Mucosa of descending colon (tissue), 3 donors: Measurements from ENCODE around the gene ASMTL. TPM values are rescaled to one million over a fixed set of nuclear protein-coding genes. Genes with fewer than 3 reads are reported as not detected.
"Not testable (repeated sequence)": the region's sequence is repeated elsewhere in the genome, so short reads cannot be mapped to it uniquely, and the experiment has no call there.

Experiments
- ATAC-seq: fragments of 200-7000 bp; cut with Tn5 transposase; one replicate; pipeline ENCODE4 v1.9.1; 2020; ENCODE audit warnings: mild to moderate bottlenecking, moderate library complexity
- DNase-seq, 3 donors: peaks; one replicate each; pipeline ENCODE4 v3.0.0-alpha.2; 2020
- H3K36me3 ChIP-seq: fragments of 200-600 bp; one replicate; pipeline ENCODE4 v1.8.0; 2021; ENCODE audit warnings: low read depth, mild to moderate bottlenecking
- H3K4me1 ChIP-seq: fragments of 200-600 bp; one replicate; pipeline ENCODE4 v1.8.0; 2021; ENCODE audit warnings: low read depth, mild to moderate bottlenecking
- H3K4me3 ChIP-seq: fragments of 200-600 bp; one replicate; pipeline ENCODE4 v1.8.0; 2021; ENCODE audit warnings: mild to moderate bottlenecking
- H3K9me3 ChIP-seq: fragments of 200-600 bp; one replicate; pipeline ENCODE4 v1.8.0; 2021; ENCODE audit warnings: mild to moderate bottlenecking
- intact Hi-C, 2 donors: fragments of 100-400 bp; cut with DNase I in 1 of 2; cut with micrococcal nuclease in 1 of 2; formaldehyde crosslinking; loops; one replicate each; pipeline versions ENCODE4 v1.11.0 to v1.11.1; 2022; cut with DNase I, micrococcal nuclease
- total RNA-seq, 3 donors: library from RNA; stranded (reverse); fragmentation: NEBNext Ultra II Directional in 2 of 3; extraction: Animal tissue kit (Norgen Biotek cat#: 25700) in 2 of 3; gene quantifications; one replicate each; pipeline versions ENCODE4 v1.2.1 to v1.2.4, GENCODE V29; 2021 to 2023
- TF ChIP-seq, protein P1 (sequence below): fragments of 200-600 bp; IDR thresholded peaks from one replicate; pipeline ENCODE4 v1.8.0; 2022; ENCODE audit warnings: antibody characterized with exemption, mild to moderate bottlenecking
- donor health status: DM: no; HTN: no; CAD: no; lungs with moderate emphysema.
- donor health status: DM: no; HTN: no; CAD: no.
- donor health status: DM: no; HTN: yes; CAD: no.

ASMTL gene
- total RNA-seq, 3 donors from 2014 or later, result 15.6 to 32.0 (median 18.8) TPM

DNA sequence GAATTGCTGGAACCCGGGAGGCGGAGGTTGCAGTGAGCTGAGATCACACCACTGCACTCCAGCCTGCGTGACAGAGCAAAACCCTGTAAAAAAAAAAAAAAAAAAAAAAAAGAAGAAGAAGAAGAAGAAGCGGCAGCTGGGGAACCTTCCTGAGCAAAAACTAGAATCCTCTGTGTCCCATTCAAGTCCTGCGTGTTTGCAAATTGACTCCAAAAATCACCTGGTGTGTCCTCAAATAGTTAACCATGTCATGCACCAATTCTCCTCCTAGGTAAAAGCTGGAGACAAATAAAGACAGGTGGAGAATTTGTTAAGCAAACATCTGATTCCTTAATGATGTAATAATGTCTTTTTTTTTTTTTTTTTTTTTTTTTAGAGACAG is 31.9 kb upstream of the ASMTL start:
- H3K4me3 ChIP-seq, result no peak overlapping the region
- intact Hi-C loops, result no loop called here
- ATAC-seq (no peak), DNase-seq (no peak)
- H3K4me1 ChIP-seq, result no peaks in the 10 kb centered on the region
- H3K36me3 ChIP-seq, result no peaks in the 10 kb centered on the region
- TF ChIP-seq, protein P1, sequence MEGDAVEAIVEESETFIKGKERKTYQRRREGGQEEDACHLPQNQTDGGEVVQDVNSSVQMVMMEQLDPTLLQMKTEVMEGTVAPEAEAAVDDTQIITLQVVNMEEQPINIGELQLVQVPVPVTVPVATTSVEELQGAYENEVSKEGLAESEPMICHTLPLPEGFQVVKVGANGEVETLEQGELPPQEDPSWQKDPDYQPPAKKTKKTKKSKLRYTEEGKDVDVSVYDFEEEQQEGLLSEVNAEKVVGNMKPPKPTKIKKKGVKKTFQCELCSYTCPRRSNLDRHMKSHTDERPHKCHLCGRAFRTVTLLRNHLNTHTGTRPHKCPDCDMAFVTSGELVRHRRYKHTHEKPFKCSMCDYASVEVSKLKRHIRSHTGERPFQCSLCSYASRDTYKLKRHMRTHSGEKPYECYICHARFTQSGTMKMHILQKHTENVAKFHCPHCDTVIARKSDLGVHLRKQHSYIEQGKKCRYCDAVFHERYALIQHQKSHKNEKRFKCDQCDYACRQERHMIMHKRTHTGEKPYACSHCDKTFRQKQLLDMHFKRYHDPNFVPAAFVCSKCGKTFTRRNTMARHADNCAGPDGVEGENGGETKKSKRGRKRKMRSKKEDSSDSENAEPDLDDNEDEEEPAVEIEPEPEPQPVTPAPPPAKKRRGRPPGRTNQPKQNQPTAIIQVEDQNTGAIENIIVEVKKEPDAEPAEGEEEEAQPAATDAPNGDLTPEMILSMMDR, result no peak
- no peaks in the 10 kb centered on the region for H3K9me3 ChIP-seq

GRCh38 chrX:1483843-1484637 is 31.3 kb upstream of the ASMTL start:
- no peak overlapping the region for H3K4me3 ChIP-seq
- no peaks in the 10 kb centered on the region for H3K4me1 ChIP-seq
- TF ChIP-seq, protein P1, result no peak
- DNase-seq, result no peak
- no peak for ATAC-seq
- H3K9me3 ChIP-seq, result no peaks in the 10 kb centered on the region
- intact Hi-C loops, result no loop called here
- no peaks in the 10 kb centered on the region for H3K36me3 ChIP-seq

- H3K4me1 ChIP-seq, H3K4me3 ChIP-seq, H3K9me3 ChIP-seq, DNase-seq, H3K36me3 ChIP-seq, ATAC-seq, intact Hi-C loops: not testable (repeated sequence)
Observed at GRCh38 chrX:1482530-1482928, 29.8 kb upstream of the ASMTL start.

- TF ChIP-seq, protein P1, result no peak
- Histone ChIP-seq H3K9me3 (no peaks in the 10 kb centered on the region), H3K4me1 (no peaks in the 10 kb centered on the region), H3K36me3 (no peaks in the 10 kb centered on the region), H3K4me3 (no peak overlapping the region)
- intact Hi-C loops, result no loop called here
- ATAC-seq, result peak; percentile 89
- DNase-seq, result peak; percentile 51 to 74 (median 64)
Observed at GRCh38 chrX:1481636-1482529, 29.2 kb upstream of the ASMTL start.

- Histone ChIP-seq H3K4me1 (no peaks in the 10 kb centered on the region), H3K4me3 (no peak overlapping the region), H3K9me3 (no peaks in the 10 kb centered on the region), H3K36me3 (no peaks in the 10 kb centered on the region)
- intact Hi-C loops, result no loop called here
- no peak for ATAC-seq
- TF ChIP-seq, protein P1, result no peak
- DNase-seq, result no peak
Observed at GRCh38 chrX:1480082-1480785, 27.5 kb upstream of the ASMTL start.
